ENCODE data around the gene FAM193A.
"Not testable (repeated sequence)": the region's sequence is repeated elsewhere in the genome, so short reads cannot be mapped to it uniquely, and the experiment has no call there.

FAM193A gene

DNA sequence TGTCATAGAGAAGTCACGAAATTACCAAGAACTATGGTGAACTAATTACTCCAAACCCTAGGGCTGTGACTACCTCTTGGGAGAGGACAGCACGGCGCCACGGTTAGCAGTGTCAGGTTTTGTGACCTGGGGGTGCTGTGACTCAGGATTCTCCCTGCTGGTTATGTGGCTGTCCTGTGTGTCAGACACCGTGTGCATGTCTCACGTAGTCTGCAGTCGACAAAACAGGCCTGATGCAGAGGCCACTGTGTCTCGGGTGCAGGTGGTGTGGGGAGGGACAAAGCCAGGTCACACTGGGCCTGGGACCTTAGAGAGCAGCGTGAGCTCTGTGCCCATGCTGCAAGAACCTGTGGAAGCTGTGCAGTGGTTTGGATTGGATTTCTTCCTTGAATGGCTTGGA is 185.6 kb downstream of the FAM193A start:
- no peak overlapping the region for H3K4me3 ChIP-seq (ENCODE audit: low read depth, low read length)
- TF ChIP-seq, protein P1, sequence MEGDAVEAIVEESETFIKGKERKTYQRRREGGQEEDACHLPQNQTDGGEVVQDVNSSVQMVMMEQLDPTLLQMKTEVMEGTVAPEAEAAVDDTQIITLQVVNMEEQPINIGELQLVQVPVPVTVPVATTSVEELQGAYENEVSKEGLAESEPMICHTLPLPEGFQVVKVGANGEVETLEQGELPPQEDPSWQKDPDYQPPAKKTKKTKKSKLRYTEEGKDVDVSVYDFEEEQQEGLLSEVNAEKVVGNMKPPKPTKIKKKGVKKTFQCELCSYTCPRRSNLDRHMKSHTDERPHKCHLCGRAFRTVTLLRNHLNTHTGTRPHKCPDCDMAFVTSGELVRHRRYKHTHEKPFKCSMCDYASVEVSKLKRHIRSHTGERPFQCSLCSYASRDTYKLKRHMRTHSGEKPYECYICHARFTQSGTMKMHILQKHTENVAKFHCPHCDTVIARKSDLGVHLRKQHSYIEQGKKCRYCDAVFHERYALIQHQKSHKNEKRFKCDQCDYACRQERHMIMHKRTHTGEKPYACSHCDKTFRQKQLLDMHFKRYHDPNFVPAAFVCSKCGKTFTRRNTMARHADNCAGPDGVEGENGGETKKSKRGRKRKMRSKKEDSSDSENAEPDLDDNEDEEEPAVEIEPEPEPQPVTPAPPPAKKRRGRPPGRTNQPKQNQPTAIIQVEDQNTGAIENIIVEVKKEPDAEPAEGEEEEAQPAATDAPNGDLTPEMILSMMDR (IDR thresholded peaks at IDR 0.05; ENCODE audit: borderline replicate concordance, insufficient read depth, low read depth, low read length), result no peak

DNA sequence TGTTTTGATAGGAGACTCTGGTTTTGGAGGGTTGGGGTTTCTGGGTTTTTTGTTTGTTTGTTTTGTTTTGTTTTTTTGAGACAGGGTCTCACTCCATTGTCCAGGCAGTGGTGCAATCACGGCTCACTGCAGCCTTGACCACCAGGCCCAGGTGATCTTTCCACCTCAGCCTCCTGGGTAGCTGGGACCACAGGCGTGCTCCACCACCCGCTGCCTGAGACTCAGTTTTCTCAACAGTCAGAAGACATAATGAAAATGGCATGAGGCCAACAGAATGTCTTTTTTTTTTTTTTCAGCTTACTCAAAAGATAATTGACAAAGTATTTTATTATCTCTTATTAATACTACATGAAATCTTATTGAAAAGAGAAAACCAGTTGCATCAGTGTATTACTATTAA is 187.3 kb downstream of the FAM193A start:
- no peak overlapping the region for H3K4me3 ChIP-seq (ENCODE audit: low read depth, low read length)
- TF ChIP-seq, protein P1 (IDR thresholded peaks at IDR 0.05; ENCODE audit: borderline replicate concordance, insufficient read depth, low read depth, low read length), result no peak

DNA sequence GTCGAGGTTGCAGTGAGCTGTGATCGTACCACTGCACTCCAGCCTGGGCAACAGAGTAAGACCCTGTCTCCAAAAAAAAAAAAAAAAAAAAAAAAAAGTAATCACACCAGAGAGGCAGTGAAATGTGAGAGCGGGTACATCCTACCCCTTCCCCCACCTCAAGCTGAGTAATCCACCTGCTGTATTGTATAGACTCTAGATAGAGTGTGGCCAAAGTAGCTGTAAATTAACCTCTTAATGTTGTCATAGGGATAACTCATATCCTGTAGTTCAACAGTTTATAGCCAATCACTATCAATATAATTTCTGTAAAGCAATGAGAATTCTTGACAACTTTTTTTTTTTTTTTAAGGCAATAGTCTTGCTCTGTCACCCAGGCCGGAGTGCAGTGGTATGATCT is 188.9 kb downstream of the FAM193A start:
- no peak overlapping the region for H3K4me3 ChIP-seq (ENCODE audit: low read depth, low read length)
- TF ChIP-seq, protein P1 (IDR thresholded peaks at IDR 0.05; ENCODE audit: borderline replicate concordance, insufficient read depth, low read depth, low read length), result no peak

DNA sequence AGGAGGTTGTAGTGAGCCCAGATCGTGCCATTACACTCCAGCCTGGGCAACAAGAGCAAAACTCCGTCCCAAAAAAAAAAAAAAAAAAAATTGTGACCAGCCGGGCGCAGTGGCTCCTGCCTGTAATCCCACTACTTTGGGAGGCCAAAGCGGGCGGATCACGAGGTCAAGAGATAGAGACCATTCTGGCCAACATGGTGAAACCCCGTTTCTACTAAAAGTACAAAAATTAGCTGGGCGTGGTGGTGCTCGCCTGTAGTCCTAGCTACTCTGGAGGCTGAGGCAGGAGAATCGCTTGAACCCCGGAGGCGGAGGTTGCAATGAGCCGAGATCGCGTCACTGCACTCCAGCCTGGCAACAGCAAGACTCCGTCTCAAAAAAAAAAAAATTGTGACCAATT is 190.4 kb downstream of the FAM193A start:
- not testable (repeated sequence) for H3K4me3 ChIP-seq (ENCODE audit: low read depth, low read length)

DNA sequence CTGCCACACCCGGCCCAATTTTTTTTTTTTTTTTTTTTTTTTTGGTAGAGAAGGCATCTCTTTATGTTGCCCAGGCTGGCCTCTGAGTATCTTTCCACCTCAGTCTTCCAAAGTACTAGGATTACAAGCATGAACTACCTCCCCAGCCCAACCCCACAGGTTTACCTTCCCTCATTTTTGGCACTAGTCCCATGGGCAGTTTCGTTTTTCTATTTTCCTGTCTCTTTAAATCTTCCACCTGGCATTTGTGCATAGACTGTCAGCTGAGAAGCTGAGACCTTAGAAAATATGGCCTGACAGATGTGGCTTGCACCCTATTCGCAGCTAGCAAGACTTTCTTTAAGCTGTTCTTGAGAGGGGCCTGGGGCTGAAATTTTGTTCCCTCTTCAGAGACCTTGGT is 191.8 kb downstream of the FAM193A start:
- TF ChIP-seq, protein P1 (IDR thresholded peaks at IDR 0.05; ENCODE audit: borderline replicate concordance, insufficient read depth, low read depth, low read length), result no peak
- no peak overlapping the region for H3K4me3 ChIP-seq (ENCODE audit: low read depth, low read length)

DNA sequence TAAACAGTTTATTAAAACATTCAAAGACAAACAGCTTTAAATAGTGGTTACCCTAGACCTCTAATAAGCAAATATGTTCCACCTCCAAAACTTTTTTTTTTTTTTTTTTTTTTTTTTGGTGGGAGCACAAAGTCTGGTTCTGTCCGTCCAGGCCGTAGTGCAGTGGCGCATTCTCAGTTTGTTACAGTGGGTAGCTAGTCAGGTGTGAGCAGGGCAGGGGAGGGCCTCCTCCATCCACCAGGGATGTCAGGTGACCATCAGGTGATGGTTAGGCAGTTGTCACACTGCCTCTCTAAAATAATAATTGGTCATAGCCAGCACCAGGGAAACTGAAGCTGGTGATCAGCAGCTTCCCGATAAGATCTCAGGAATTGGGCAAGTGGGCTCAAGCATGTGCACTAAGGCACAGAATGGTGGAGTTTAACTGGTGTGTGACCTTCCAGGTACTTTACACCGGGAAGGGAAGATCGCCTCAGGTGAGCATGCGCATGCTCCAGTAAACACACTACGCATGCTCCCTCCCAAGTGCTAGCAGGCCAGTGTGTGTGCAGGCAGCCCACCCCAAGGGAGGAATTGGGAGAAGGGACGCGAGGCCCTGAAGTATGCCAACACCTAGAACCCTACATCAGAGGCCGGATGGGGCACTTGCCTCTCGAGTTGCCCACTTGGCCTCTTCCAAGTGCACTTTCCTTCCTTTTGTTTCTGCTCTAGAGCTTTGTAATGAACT is 192.5 kb downstream of the FAM193A start:
- no peak overlapping the region for H3K4me3 ChIP-seq (ENCODE audit: low read depth, low read length)
- TF ChIP-seq, protein P1 (IDR thresholded peaks at IDR 0.05; ENCODE audit: borderline replicate concordance, insufficient read depth, low read depth, low read length), result no peak

DNA sequence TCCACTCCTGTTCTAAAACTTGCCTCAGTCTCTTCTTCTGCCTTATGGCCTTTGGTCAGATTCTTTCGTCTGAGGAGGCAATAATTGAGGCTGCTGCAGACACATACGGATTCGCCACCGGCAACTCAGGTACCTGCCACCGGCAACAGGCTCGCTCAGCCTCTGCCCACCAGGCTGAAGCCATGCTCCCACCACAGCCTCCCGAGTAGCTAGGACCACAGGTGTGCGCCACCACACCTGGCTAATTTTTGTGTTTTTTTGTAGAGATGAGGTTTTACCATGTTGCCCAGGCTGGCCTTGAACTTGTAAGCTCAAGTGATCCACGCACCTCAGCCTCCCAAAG is 193.1 kb downstream of the FAM193A start:
- TF ChIP-seq, protein P1 (IDR thresholded peaks at IDR 0.05; ENCODE audit: borderline replicate concordance, insufficient read depth, low read depth, low read length), result no peak

More for the DNA sequence above, 193.1 kb downstream of the FAM193A start:
- H3K4me3 ChIP-seq (ENCODE audit: low read depth, low read length), result no peak overlapping the region

All from GM12875 (cell line).